ENCODE measurements around the gene ZNF469. TPM values are rescaled to one million over a fixed set of nuclear protein-coding genes. Genes with fewer than 3 reads are reported as not detected.

ZNF469 gene
- polyA plus RNA-seq, 1 donor from 2014 or later, result not detected

DNA sequence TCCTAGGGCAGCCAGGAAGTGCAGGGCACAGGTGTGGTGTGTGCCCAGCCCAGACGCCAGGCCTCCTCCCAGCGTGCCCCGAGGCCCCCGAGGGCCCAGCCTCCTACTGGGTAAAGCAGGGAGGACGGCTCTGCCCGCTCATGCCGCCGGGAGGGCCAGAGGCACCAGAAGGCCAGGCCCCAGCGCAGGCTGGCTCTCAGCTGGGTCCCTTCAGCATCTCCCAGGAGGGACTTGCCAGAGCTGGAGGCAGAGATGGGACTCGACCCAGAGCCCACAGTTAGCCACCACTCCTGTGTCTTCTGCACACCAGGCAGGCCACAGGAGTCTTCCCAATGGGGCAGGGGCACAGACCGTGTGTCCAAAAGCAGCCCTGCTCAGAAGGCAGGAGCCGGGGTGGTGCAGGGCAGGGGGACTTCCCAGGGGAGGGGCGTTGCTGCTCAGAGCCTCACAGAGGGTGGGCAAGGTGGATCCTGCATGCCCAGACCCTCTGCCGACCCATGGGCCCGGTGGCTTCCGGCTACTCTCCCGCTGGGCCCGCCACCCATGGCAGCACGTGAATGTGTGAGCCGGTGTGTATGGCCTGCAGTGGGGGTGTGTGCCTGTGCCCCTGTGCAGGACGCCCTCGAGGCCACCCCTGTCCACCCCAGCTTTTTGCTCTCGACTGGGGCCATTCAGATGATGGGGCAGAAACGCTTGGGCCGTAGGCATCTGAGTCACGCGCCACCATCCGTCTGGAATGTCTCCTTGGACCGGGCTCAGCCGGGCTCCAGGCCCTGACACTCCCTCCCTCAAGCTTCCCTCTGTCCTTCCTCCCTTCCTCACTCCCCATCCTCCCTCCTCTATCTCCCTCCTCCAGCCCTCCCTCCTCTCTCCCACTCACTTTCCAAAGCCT is 5.7 kb upstream of the ZNF469 start:
- H3K36me3 ChIP-seq (ENCODE audit: insufficient read depth, low read length), result no peaks in the 10 kb centered on the region
- no peaks in the 10 kb centered on the region for H3K9me3 ChIP-seq (ENCODE audit: low read length)
- H3K4me3 ChIP-seq (ENCODE audit: low read length), result no peak overlapping the region
- no peak overlapping the region for H3K27ac ChIP-seq (ENCODE audit: low read length)
- H3K9me2 ChIP-seq (ENCODE audit: insufficient read depth, low read length), result no peaks in the 10 kb centered on the region
- peaks cover 10% of the 10 kb centered on the region for H3K27me3 ChIP-seq (ENCODE audit: insufficient read depth, low read depth, low read length)
- H3K79me2 ChIP-seq (replicated peaks; ENCODE audit: insufficient read depth, low read length), result no peaks in the 10 kb centered on the region
- no peak overlapping the region for H3K9ac ChIP-seq (ENCODE audit: low read length)
- H3F3A ChIP-seq (ENCODE audit: insufficient read depth, low read length, poor library complexity, severe bottlenecking), result no peaks in the 10 kb centered on the region
- H3K4me2 ChIP-seq (ENCODE audit: low read length), result no peak overlapping the region
- no peak overlapping the region for H2AFZ ChIP-seq (ENCODE audit: low read depth, low read length)
- no peaks in the 10 kb centered on the region for H4K20me1 ChIP-seq (ENCODE audit: insufficient read depth)
- TF ChIP-seq, protein P1, sequence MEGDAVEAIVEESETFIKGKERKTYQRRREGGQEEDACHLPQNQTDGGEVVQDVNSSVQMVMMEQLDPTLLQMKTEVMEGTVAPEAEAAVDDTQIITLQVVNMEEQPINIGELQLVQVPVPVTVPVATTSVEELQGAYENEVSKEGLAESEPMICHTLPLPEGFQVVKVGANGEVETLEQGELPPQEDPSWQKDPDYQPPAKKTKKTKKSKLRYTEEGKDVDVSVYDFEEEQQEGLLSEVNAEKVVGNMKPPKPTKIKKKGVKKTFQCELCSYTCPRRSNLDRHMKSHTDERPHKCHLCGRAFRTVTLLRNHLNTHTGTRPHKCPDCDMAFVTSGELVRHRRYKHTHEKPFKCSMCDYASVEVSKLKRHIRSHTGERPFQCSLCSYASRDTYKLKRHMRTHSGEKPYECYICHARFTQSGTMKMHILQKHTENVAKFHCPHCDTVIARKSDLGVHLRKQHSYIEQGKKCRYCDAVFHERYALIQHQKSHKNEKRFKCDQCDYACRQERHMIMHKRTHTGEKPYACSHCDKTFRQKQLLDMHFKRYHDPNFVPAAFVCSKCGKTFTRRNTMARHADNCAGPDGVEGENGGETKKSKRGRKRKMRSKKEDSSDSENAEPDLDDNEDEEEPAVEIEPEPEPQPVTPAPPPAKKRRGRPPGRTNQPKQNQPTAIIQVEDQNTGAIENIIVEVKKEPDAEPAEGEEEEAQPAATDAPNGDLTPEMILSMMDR (IDR thresholded peaks at IDR 0.05; ENCODE audit: poor library complexity, severe bottlenecking), result no peak
- no peak for TF ChIP-seq RAD21 (conservative IDR thresholded peaks at IDR 0.05)
- TF ChIP-seq EZH2 (IDR thresholded peaks at IDR 0.05; ENCODE audit: borderline replicate concordance, insufficient read depth, low read length, poor library complexity, severe bottlenecking), result no peak
- TF ChIP-seq SMC3 (conservative IDR thresholded peaks at IDR 0.05; ENCODE audit: poor library complexity), result no peak
- TF ChIP-seq, protein P2, sequence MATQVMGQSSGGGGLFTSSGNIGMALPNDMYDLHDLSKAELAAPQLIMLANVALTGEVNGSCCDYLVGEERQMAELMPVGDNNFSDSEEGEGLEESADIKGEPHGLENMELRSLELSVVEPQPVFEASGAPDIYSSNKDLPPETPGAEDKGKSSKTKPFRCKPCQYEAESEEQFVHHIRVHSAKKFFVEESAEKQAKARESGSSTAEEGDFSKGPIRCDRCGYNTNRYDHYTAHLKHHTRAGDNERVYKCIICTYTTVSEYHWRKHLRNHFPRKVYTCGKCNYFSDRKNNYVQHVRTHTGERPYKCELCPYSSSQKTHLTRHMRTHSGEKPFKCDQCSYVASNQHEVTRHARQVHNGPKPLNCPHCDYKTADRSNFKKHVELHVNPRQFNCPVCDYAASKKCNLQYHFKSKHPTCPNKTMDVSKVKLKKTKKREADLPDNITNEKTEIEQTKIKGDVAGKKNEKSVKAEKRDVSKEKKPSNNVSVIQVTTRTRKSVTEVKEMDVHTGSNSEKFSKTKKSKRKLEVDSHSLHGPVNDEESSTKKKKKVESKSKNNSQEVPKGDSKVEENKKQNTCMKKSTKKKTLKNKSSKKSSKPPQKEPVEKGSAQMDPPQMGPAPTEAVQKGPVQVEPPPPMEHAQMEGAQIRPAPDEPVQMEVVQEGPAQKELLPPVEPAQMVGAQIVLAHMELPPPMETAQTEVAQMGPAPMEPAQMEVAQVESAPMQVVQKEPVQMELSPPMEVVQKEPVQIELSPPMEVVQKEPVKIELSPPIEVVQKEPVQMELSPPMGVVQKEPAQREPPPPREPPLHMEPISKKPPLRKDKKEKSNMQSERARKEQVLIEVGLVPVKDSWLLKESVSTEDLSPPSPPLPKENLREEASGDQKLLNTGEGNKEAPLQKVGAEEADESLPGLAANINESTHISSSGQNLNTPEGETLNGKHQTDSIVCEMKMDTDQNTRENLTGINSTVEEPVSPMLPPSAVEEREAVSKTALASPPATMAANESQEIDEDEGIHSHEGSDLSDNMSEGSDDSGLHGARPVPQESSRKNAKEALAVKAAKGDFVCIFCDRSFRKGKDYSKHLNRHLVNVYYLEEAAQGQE (IDR thresholded peaks at IDR 0.05; ENCODE audit: borderline replicate concordance), result no peak
- no peak for TF ChIP-seq MXI1 (conservative IDR thresholded peaks at IDR 0.05; ENCODE audit: poor library complexity, severe bottlenecking)
- no peak for TF ChIP-seq POLR2AphosphoS5 (IDR thresholded peaks at IDR 0.05)
- no peak for TF ChIP-seq TAF1 (IDR thresholded peaks at IDR 0.05; ENCODE audit: low read depth)
- TF ChIP-seq EP300 (conservative IDR thresholded peaks at IDR 0.05; ENCODE audit: poor library complexity, severe bottlenecking), result no peak

DNA sequence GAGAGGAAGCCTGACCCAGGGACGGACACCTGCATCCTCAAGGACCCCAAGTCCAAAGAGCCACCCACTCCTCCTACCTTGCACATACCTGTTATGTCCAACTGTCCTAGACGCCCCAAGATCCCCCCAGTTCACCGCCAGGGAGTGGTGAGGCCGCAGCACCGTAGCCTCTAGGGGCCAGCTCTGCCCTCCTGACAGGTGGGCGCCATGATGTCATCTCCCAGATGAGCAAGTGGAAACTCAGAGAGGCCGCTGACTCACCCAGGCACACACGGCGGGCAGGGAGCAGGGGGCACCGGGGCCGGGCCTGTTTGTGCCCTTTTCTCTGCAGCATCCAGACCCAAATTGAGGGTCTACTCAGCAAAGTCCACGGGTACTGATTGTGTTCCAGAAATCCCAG is 4.8 kb upstream of the ZNF469 start:
- no peaks in the 10 kb centered on the region for H3K9me3 ChIP-seq (ENCODE audit: low read length)
- H3K9me2 ChIP-seq (ENCODE audit: insufficient read depth, low read length), result no peaks in the 10 kb centered on the region
- H4K20me1 ChIP-seq (ENCODE audit: insufficient read depth), result no peaks in the 10 kb centered on the region

More for the DNA sequence above, 4.8 kb upstream of the ZNF469 start:
- H3K27me3 ChIP-seq (ENCODE audit: insufficient read depth, low read depth, low read length), result peaks cover 17% of the 10 kb centered on the region
- no peak overlapping the region for H2AFZ ChIP-seq (ENCODE audit: low read depth, low read length)
- no peak overlapping the region for H3K27ac ChIP-seq (ENCODE audit: low read length)
- no peaks in the 10 kb centered on the region for H3F3A ChIP-seq (ENCODE audit: insufficient read depth, low read length, poor library complexity, severe bottlenecking)
- H3K79me2 ChIP-seq (replicated peaks; ENCODE audit: insufficient read depth, low read length), result no peaks in the 10 kb centered on the region
- no peak overlapping the region for H3K9ac ChIP-seq (ENCODE audit: low read length)
- no peaks in the 10 kb centered on the region for H3K36me3 ChIP-seq (ENCODE audit: insufficient read depth, low read length)
- no peak overlapping the region for H3K4me2 ChIP-seq (ENCODE audit: low read length)
- TF ChIP-seq, protein P2 (IDR thresholded peaks at IDR 0.05; ENCODE audit: borderline replicate concordance), result no peak
- no peak for TF ChIP-seq TAF1 (IDR thresholded peaks at IDR 0.05; ENCODE audit: low read depth)
- TF ChIP-seq EZH2 (IDR thresholded peaks at IDR 0.05; ENCODE audit: borderline replicate concordance, insufficient read depth, low read length, poor library complexity, severe bottlenecking), result no peak
- TF ChIP-seq SMC3 (conservative IDR thresholded peaks at IDR 0.05; ENCODE audit: poor library complexity), result no peak
- no peak for TF ChIP-seq RAD21 (conservative IDR thresholded peaks at IDR 0.05)
- TF ChIP-seq POLR2AphosphoS5 (IDR thresholded peaks at IDR 0.05), result no peak
- TF ChIP-seq, protein P1 (IDR thresholded peaks at IDR 0.05; ENCODE audit: poor library complexity, severe bottlenecking), result no peak
- no peak for TF ChIP-seq MXI1 (conservative IDR thresholded peaks at IDR 0.05; ENCODE audit: poor library complexity, severe bottlenecking)
- TF ChIP-seq EP300 (conservative IDR thresholded peaks at IDR 0.05; ENCODE audit: poor library complexity, severe bottlenecking), result no peak
- no peak overlapping the region for H3K4me3 ChIP-seq (ENCODE audit: low read length)

Data from neural cell (in vitro differentiated cells).